Nephron (organoid): ENCODE results near the gene ZNF628.

ENCODE experiments used
- H3K27ac Mint-ChIP-seq, 3 experiments: 2 replicates each; pipeline ENCODE4 v1.8.0; 2020; ENCODE audit warnings: mixed read lengths in 3 of 3, mild to moderate bottlenecking in 2 of 3, moderate library complexity in 1 of 3
- H3K27me3 Mint-ChIP-seq: 2 replicates; pipeline ENCODE4 v1.8.0; 2021; ENCODE audit warnings: low read depth, mild to moderate bottlenecking, moderate library complexity, mixed read lengths
- H3K36me3 Mint-ChIP-seq: 2 replicates; pipeline ENCODE4 v1.8.0; 2020; ENCODE audit warnings: low read depth, mixed read lengths
- H3K4me1 Mint-ChIP-seq: 2 replicates; pipeline ENCODE4 v1.8.0; 2020; ENCODE audit warnings: mixed read lengths
- H3K4me3 Mint-ChIP-seq, 3 experiments: 2 replicates each; pipeline ENCODE4 v1.8.0; 2020; ENCODE audit warnings: mild to moderate bottlenecking in 3 of 3, mixed read lengths in 3 of 3, moderate library complexity in 2 of 3
- H3K9me3 Mint-ChIP-seq: 2 replicates; pipeline ENCODE4 v1.8.0; 2020; ENCODE audit warnings: mixed read lengths
- CTCF ChIP-seq, 3 experiments: fragments of 200-600 bp; sonication (generic); IDR thresholded peaks; one replicate each; pipeline ENCODE4 v1.5.0; 2021; ENCODE audit warnings: antibody characterized with exemption in 3 of 3; ENCODE audit not compliant: unreplicated experiment in 3 of 3

The ZNF628 gene

GRCh38 chr19:55457683-55458457, 18.5 kb upstream of the ZNF628 start:
- H3K4me1 Mint-ChIP-seq: peaks cover 32% of the 10 kb centered on the region
- TF ChIP-seq CTCF (IDR thresholded peaks at IDR 0.05; ENCODE audit: unreplicated experiment in 3 of 3): no peak
- no peak overlapping the region for H3K27ac Mint-ChIP-seq
- peaks cover 12% of the 10 kb centered on the region for H3K27me3 Mint-ChIP-seq
- H3K4me3 Mint-ChIP-seq: peak overlapping the region in 2 of 3 experiments; percentile 19 to 53
- H3K9me3 Mint-ChIP-seq: no peaks in the 10 kb centered on the region
- peaks cover 4% of the 10 kb centered on the region for H3K36me3 Mint-ChIP-seq

GRCh38 chr19:55459551-55459949, 16.9 kb upstream of the ZNF628 start:
- H3K36me3 Mint-ChIP-seq: peaks cover 3% of the 10 kb centered on the region
- TF ChIP-seq CTCF (IDR thresholded peaks at IDR 0.05; ENCODE audit: unreplicated experiment in 3 of 3): no peak
- H3K4me3 Mint-ChIP-seq: peak overlapping the region; percentile 84 to 88 (median 86)
- no peaks in the 10 kb centered on the region for H3K27me3 Mint-ChIP-seq
- H3K9me3 Mint-ChIP-seq: no peaks in the 10 kb centered on the region
- H3K27ac Mint-ChIP-seq: peak overlapping the region; percentile 49 to 91 (median 86)
- peaks cover 19% of the 10 kb centered on the region for H3K4me1 Mint-ChIP-seq

GRCh38 chr19:55459950-55460657, 16.3 kb upstream of the ZNF628 start:
- H3K36me3 Mint-ChIP-seq: no peaks in the 10 kb centered on the region

GRCh38 chr19:55460670-55461258, 15.7 kb upstream of the ZNF628 start:
- peak overlapping the region; percentile 49 to 91 (median 86) for H3K27ac Mint-ChIP-seq
- peak overlapping the region; percentile 84 to 88 (median 86) for H3K4me3 Mint-ChIP-seq
- H3K4me1 Mint-ChIP-seq: peaks cover 19% of the 10 kb centered on the region
- H3K9me3 Mint-ChIP-seq: no peaks in the 10 kb centered on the region
- no peaks in the 10 kb centered on the region for H3K27me3 Mint-ChIP-seq
- no peak for TF ChIP-seq CTCF (IDR thresholded peaks at IDR 0.05; ENCODE audit: unreplicated experiment in 3 of 3)
- H3K36me3 Mint-ChIP-seq: no peaks in the 10 kb centered on the region

More at GRCh38 chr19:55459950-55460657, 16.3 kb upstream of the ZNF628 start:
- TF ChIP-seq CTCF (IDR thresholded peaks at IDR 0.05; ENCODE audit: unreplicated experiment in 3 of 3): no peak
- Mint-ChIP-seq H3K9me3 (no peaks in the 10 kb centered on the region), H3K4me3 (peak overlapping the region; percentile 84 to 88 (median 86)), H3K27ac (peak overlapping the region; percentile 49 to 91 (median 86)), H3K4me1 (peaks cover 19% of the 10 kb centered on the region), H3K27me3 (no peaks in the 10 kb centered on the region)

GRCh38 chr19:55461259-55461973, 15.0 kb upstream of the ZNF628 start, which contains the start of gene ISOC2:
Gene ISOC2 (minus strand): TSS chr19:55461642. CDS start chr19:55456486, 5,156 bp downstream.
- no peaks in the 10 kb centered on the region for H3K27me3 Mint-ChIP-seq
- H3K9me3 Mint-ChIP-seq: no peaks in the 10 kb centered on the region
- H3K4me1 Mint-ChIP-seq: peaks cover 19% of the 10 kb centered on the region
- no peak for TF ChIP-seq CTCF (IDR thresholded peaks at IDR 0.05; ENCODE audit: unreplicated experiment in 3 of 3)
- H3K4me3 Mint-ChIP-seq: peak within 1 kb of the TSS; percentile 84 to 88 (median 86)
- H3K27ac Mint-ChIP-seq: peak within 1 kb of the TSS; percentile 49 to 91 (median 86)
- no peaks in the 10 kb centered on the region for H3K36me3 Mint-ChIP-seq
